ENCODE results near the gene JMJD1C.

DNA sequence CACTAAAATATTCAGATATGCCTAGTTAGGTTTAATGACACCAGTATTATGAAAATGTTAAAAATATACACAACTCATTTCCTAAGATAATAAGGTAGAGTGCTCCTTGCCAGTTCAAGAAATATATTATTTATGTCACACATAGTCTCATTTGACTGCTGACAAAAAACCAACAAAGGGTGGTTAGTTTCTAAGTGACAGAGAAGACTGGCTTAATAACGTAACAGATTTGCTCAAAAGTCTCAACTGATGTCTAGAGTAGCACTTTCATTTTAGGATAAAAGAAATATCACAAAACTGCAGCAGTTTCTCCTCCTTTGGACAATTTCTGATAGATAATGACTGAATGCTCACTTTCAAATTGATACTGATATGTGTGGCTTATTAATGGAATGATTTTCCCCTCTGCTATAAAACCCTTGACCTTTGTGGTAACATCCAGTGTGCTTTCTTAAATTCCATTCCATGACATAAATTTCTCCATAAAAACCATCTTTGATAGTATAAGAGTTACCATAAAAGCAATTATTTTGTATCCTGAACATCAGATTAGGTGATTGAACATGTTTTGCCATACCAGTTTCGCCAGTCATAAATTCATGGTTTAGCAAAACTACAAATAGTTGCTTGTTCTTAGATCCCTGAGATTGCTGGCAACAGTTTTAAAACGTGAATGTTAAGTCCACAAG, 238.4 kb downstream of the JMJD1C start:
- TF ChIP-seq, protein P1, sequence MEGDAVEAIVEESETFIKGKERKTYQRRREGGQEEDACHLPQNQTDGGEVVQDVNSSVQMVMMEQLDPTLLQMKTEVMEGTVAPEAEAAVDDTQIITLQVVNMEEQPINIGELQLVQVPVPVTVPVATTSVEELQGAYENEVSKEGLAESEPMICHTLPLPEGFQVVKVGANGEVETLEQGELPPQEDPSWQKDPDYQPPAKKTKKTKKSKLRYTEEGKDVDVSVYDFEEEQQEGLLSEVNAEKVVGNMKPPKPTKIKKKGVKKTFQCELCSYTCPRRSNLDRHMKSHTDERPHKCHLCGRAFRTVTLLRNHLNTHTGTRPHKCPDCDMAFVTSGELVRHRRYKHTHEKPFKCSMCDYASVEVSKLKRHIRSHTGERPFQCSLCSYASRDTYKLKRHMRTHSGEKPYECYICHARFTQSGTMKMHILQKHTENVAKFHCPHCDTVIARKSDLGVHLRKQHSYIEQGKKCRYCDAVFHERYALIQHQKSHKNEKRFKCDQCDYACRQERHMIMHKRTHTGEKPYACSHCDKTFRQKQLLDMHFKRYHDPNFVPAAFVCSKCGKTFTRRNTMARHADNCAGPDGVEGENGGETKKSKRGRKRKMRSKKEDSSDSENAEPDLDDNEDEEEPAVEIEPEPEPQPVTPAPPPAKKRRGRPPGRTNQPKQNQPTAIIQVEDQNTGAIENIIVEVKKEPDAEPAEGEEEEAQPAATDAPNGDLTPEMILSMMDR (IDR thresholded peaks at IDR 0.05): no peak
- TF ChIP-seq POLR2A (IDR thresholded peaks at IDR 0.05): no peak

Measured in ovary (tissue), 3 donors.